Dermis lymphatic vessel endothelial cell (primary cell): ENCODE data around the gene CUX1. TPM values are rescaled to one million over a fixed set of nuclear protein-coding genes. Genes with fewer than 3 reads are reported as not detected.

ENCODE experiments used
- total RNA-seq: library from RNA; depleted of rRNA; stranded (reverse); fragments of >200 nt; gene quantifications from 2 replicates; pipeline ENCODE4 v1.2.1, GENCODE V29; 2014

The CUX1 gene
- total RNA-seq = 29.0 and 35.8 TPM in 2 replicates

GRCh38 chr7:101817471-101818286 is at the start of gene CUX1:
TSS of gene CUX1 (plus strand) at chr7:101817626. CDS start at chr7:101817640, 14 bp downstream.

GRCh38 chr7:102286237-102287110 is 469.0 kb downstream of the CUX1 start, which contains the start of gene SH2B2:
TSS of gene SH2B2 (plus strand) at chr7:102286868. CDS start at chr7:102300551, 13,683 bp downstream.

Other genes starting within 250 kb of the CUX1 start
- gene MYL10, start 188.3 kb upstream of the CUX1 start, total RNA-seq = not detected in 2 replicates